HL-60 (cell line): ENCODE results near the gene LRCH2.

ENCODE experiments used
- DNase-seq, 2 experiments: peaks; one replicate each; pipeline ENCODE4 v3.0.0-alpha.2; 2010 to 2020; ENCODE audit warnings: low read depth in 1 of 2, low spot score in 1 of 2
- H3K27ac ChIP-seq: fragments of 250-450 bp; sonication (Bioruptor Pico); replicated peaks from 2 replicates; pipeline ENCODE4 v1.5.1; 2020; ENCODE audit warnings: mild to moderate bottlenecking, moderate library complexity
- H3K27me3 ChIP-seq: fragments of 250-450 bp; sonication (Bioruptor Pico); 2 replicates; pipeline ENCODE4 v1.5.1; 2021; ENCODE audit warnings: mild to moderate bottlenecking, moderate library complexity; ENCODE audit not compliant: insufficient read depth, poor library complexity, severe bottlenecking
- H3K4me3 ChIP-seq: replicated peaks from 2 replicates; pipeline ENCODE4 v1.5.1; 2011; ENCODE audit warnings: mild to moderate bottlenecking, control low read depth, low read length; ENCODE audit not compliant: insufficient read depth
- CTCF ChIP-seq: IDR thresholded peaks from one replicate; pipeline ENCODE4 v1.5.1; 2011; ENCODE audit warnings: low read length, control low read depth, inconsistent platforms; ENCODE audit not compliant: insufficient read depth
- GABPA ChIP-seq: IDR thresholded peaks from 2 replicates; pipeline ENCODE4 v1.6.1; 2012; ENCODE audit warnings: low read depth
- POLR2AphosphoS5 ChIP-seq: IDR thresholded peaks from 2 replicates; pipeline ENCODE4 v1.6.1; 2012; ENCODE audit warnings: low read depth
- SPI1 ChIP-seq: IDR thresholded peaks from 2 replicates; pipeline ENCODE4 v1.6.1; 2012; ENCODE audit warnings: low read depth, mild to moderate bottlenecking, borderline replicate concordance
- TF ChIP-seq, protein P1 (sequence below): IDR thresholded peaks from 2 replicates; pipeline ENCODE4 v1.6.1; 2012; ENCODE audit warnings: low read depth; ENCODE audit not compliant: insufficient replicate concordance

LRCH2 gene

DNA sequence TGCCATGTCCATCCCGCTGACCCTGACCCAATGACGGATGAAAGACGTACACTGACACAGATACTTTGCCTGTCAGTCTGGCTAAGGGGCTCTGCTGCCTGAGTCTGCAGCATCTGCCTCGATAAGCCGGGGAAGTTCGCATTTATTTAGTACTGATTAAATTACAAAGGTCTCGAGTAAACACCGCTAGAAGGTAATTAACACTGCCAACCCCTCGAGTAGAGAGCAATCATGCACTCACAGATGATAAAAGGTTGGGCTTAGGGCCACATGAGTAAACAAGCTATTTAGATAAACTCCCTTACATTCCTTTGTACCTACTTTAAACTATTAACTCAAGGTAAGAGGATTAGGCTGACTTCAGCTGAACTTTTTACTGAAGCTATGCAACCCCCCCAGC, 60.7 kb downstream of the LRCH2 start:
- TF ChIP-seq, protein P1, sequence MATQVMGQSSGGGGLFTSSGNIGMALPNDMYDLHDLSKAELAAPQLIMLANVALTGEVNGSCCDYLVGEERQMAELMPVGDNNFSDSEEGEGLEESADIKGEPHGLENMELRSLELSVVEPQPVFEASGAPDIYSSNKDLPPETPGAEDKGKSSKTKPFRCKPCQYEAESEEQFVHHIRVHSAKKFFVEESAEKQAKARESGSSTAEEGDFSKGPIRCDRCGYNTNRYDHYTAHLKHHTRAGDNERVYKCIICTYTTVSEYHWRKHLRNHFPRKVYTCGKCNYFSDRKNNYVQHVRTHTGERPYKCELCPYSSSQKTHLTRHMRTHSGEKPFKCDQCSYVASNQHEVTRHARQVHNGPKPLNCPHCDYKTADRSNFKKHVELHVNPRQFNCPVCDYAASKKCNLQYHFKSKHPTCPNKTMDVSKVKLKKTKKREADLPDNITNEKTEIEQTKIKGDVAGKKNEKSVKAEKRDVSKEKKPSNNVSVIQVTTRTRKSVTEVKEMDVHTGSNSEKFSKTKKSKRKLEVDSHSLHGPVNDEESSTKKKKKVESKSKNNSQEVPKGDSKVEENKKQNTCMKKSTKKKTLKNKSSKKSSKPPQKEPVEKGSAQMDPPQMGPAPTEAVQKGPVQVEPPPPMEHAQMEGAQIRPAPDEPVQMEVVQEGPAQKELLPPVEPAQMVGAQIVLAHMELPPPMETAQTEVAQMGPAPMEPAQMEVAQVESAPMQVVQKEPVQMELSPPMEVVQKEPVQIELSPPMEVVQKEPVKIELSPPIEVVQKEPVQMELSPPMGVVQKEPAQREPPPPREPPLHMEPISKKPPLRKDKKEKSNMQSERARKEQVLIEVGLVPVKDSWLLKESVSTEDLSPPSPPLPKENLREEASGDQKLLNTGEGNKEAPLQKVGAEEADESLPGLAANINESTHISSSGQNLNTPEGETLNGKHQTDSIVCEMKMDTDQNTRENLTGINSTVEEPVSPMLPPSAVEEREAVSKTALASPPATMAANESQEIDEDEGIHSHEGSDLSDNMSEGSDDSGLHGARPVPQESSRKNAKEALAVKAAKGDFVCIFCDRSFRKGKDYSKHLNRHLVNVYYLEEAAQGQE, result no peak
- TF ChIP-seq CTCF, result no peak
- TF ChIP-seq GABPA, result no peak
- no peak for TF ChIP-seq POLR2AphosphoS5
- TF ChIP-seq SPI1, result no peak
- no peak for DNase-seq
- H3K27me3 ChIP-seq, result no peaks in the 10 kb centered on the region
- H3K4me3 ChIP-seq, result no peak overlapping the region
- H3K27ac ChIP-seq, result no peak overlapping the region

DNA sequence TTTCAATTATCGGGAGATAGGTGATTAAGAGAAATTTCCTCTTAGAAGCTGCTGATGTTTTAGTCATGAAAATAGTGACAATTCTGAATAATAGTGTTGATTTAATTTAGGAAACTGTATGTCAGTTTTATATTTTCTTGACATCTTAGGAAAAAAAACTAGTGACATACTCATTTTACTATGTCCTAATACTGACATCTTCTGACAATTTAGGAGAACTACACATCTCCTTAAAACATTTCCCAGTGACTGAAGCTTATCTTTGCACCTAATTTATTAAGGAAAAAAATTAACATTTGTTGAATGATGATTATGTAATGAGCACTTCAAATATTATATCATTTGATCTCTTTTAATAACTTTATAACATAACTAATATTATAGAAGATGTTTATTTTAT, 86.7 kb downstream of the LRCH2 start:
- Histone ChIP-seq H3K4me3 (no peak overlapping the region), H3K27ac (no peak overlapping the region), H3K27me3 (no peaks in the 10 kb centered on the region)
- TF ChIP-seq CTCF (no peak), GABPA (no peak), POLR2AphosphoS5 (no peak)
- no peak for DNase-seq

DNA sequence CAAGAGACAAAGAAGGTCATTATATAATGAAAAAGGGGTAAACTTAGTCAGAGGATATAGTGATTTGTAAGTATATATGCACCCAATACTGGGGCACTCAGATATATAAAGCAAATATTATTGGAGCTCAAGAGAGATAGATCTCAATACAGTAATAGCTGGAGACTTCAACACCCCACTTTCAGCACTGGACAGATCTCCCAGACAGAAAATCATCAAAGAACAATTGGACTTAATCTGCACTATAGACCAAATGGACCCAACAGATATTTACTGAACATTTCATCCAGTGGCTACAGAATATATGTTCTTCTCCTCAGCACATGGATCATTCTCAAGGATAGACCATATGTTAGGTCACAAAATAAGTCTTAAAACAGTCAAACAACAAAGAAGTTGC, 91.8 kb downstream of the LRCH2 start:
- Histone ChIP-seq H3K27me3 (no peaks in the 10 kb centered on the region), H3K27ac (no peak overlapping the region), H3K4me3 (no peak overlapping the region)
- TF ChIP-seq, protein P1, result peak; percentile 69
- TF ChIP-seq CTCF, result no peak
- TF ChIP-seq GABPA, result no peak
- TF ChIP-seq POLR2AphosphoS5, result no peak
- no peak for TF ChIP-seq SPI1
- no peak for DNase-seq

DNA sequence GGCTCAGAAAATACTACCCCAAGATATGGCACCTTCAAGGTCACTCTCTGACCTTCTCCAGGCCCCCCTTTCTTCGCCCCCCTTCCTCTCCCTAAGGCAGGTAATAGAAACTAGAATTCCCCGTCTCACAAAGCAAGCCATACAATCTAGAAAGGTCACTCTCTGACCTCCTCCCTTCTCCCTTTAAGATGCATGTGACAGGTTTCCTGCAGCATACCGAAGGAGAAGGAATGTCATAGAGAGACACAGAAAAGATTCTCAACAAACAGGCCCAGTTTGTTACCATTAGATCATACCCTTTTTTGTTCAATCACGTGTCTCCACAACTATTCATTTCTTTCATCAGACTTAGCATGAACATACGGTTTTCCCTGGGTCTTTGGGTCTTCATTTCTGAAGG, 95.9 kb downstream of the LRCH2 start:
- Histone ChIP-seq H3K4me3 (no peak overlapping the region), H3K27ac (no peak overlapping the region), H3K27me3 (no peaks in the 10 kb centered on the region)
- TF ChIP-seq POLR2AphosphoS5, result no peak
- TF ChIP-seq SPI1, result no peak
- TF ChIP-seq, protein P1, result no peak
- TF ChIP-seq CTCF, result no peak
- TF ChIP-seq GABPA, result no peak
- no peak for DNase-seq
